ENCODE data around the gene CAND2.
"Not testable (repeated sequence)": the region's sequence is repeated elsewhere in the genome, so short reads cannot be mapped to it uniquely, and the experiment has no call there.

CAND2 gene

GRCh38 chr3:12771236-12771635 is 25.2 kb upstream of the CAND2 start:
- no peak for DNase-seq (ENCODE audit: low read depth)

GRCh38 chr3:12772462-12772861 is 24.0 kb upstream of the CAND2 start:
- no peak for DNase-seq (ENCODE audit: low read depth)

- DNase-seq (ENCODE audit: low read depth), result no peak
Measured at GRCh38 chr3:12773030-12773709, 23.3 kb upstream of the CAND2 start.

- DNase-seq (ENCODE audit: low read depth), result no peak
Measured at GRCh38 chr3:12773710-12774086, 22.8 kb upstream of the CAND2 start.

GRCh38 chr3:12774619-12775018 is 21.9 kb upstream of the CAND2 start:
- no peak for DNase-seq (ENCODE audit: low read depth)

GRCh38 chr3:12775226-12775625 is 21.3 kb upstream of the CAND2 start:
- DNase-seq (ENCODE audit: low read depth), result no peak

- not testable (repeated sequence) for DNase-seq (ENCODE audit: low read depth)
Measured at GRCh38 chr3:12775970-12776369, 20.5 kb upstream of the CAND2 start.

- DNase-seq (ENCODE audit: low read depth), result no peak
Measured at GRCh38 chr3:12777171-12777570, 19.3 kb upstream of the CAND2 start.

GRCh38 chr3:12780751-12781150 is 15.7 kb upstream of the CAND2 start:
- no peak for DNase-seq (ENCODE audit: low read depth)

GRCh38 chr3:12782172-12782815 is 14.2 kb upstream of the CAND2 start:
- no peak for DNase-seq (ENCODE audit: low read depth)

- no peak for DNase-seq (ENCODE audit: low read depth)
Measured at GRCh38 chr3:12785096-12785495, 11.4 kb upstream of the CAND2 start.

- peak; percentile 47 for DNase-seq (ENCODE audit: low read depth)
Measured at GRCh38 chr3:12787346-12787745, 9.1 kb upstream of the CAND2 start.

GRCh38 chr3:12787967-12788690 is 8.4 kb upstream of the CAND2 start:
- DNase-seq (ENCODE audit: low read depth), result not testable (repeated sequence)

GRCh38 chr3:12791430-12791829 is 5.0 kb upstream of the CAND2 start:
- no peak for DNase-seq (ENCODE audit: low read depth)

GRCh38 chr3:12793701-12794100 is 2.8 kb upstream of the CAND2 start:
- DNase-seq (ENCODE audit: low read depth), result no peak

GRCh38 chr3:12797124-12797891 is 828 bp downstream of the CAND2 start:
- DNase-seq (ENCODE audit: low read depth), result no peak

GRCh38 chr3:12797892-12798558 is 1.5 kb downstream of the CAND2 start:
- DNase-seq (ENCODE audit: low read depth), result no peak

- no peak for DNase-seq (ENCODE audit: low read depth)
Measured at GRCh38 chr3:12798559-12799179, 2.2 kb downstream of the CAND2 start.

GRCh38 chr3:12799525-12800440 is 3.3 kb downstream of the CAND2 start:
- DNase-seq (ENCODE audit: low read depth), result no peak

- DNase-seq (ENCODE audit: low read depth), result no peak
Measured at GRCh38 chr3:12803371-12803770, 6.9 kb downstream of the CAND2 start.

Measured in ELR (cell line).